CD4-positive, alpha-beta T cell treated with Interleukin-17A for 1 hour (primary cell): ENCODE data around the gene BICRA.
"Not testable (repeated sequence)": the region's sequence is repeated elsewhere in the genome, so short reads cannot be mapped to it uniquely, and the experiment has no call there.

Source experiments
- DNase-seq: peaks from one replicate; pipeline ENCODE4 v3.0.0-alpha.2; 2020

Gene BICRA

GRCh38 chr19:47631681-47632446 is 22.9 kb downstream of the BICRA start:
- DNase-seq = no peak

- no peak for DNase-seq
Measured at GRCh38 chr19:47633517-47633916, 24.6 kb downstream of the BICRA start.

- no peak for DNase-seq
Measured at GRCh38 chr19:47633996-47634395, 25.1 kb downstream of the BICRA start.

GRCh38 chr19:47635152-47635754 is 26.3 kb downstream of the BICRA start:
- not testable (repeated sequence) for DNase-seq

- DNase-seq = no peak
Measured at GRCh38 chr19:47637550-47637949, 28.6 kb downstream of the BICRA start.

- no peak for DNase-seq
Measured at GRCh38 chr19:47641891-47642485, 33.1 kb downstream of the BICRA start.

GRCh38 chr19:47643281-47643680 is 34.3 kb downstream of the BICRA start:
- DNase-seq = no peak

- DNase-seq = no peak
Measured at GRCh38 chr19:47644199-47644598, 35.3 kb downstream of the BICRA start.

GRCh38 chr19:47644743-47645482 is 36.0 kb downstream of the BICRA start:
- DNase-seq = no peak

- no peak for DNase-seq
Measured at GRCh38 chr19:47646924-47647323, 38.0 kb downstream of the BICRA start.

- no peak for DNase-seq
Measured at GRCh38 chr19:47649588-47649987, 40.7 kb downstream of the BICRA start.

GRCh38 chr19:47650700-47651099 is 41.8 kb downstream of the BICRA start:
- DNase-seq = no peak

GRCh38 chr19:47651132-47651531 is 42.2 kb downstream of the BICRA start:
- DNase-seq = no peak

GRCh38 chr19:47651691-47652090 is 42.8 kb downstream of the BICRA start:
- DNase-seq = no peak

- DNase-seq = no peak
Measured at GRCh38 chr19:47652285-47652684, 43.4 kb downstream of the BICRA start.

- DNase-seq = no peak
Measured at GRCh38 chr19:47653856-47654255, 44.9 kb downstream of the BICRA start.

GRCh38 chr19:47657719-47658118 is 48.8 kb downstream of the BICRA start:
- DNase-seq = no peak

GRCh38 chr19:47658431-47659348 is 49.8 kb downstream of the BICRA start:
- no peak for DNase-seq

- DNase-seq = no peak
Measured at GRCh38 chr19:47660435-47660832, 51.5 kb downstream of the BICRA start.

GRCh38 chr19:47661161-47661560 is 52.2 kb downstream of the BICRA start:
- no peak for DNase-seq

- no peak for DNase-seq
Measured at GRCh38 chr19:47661611-47662010, 52.7 kb downstream of the BICRA start.

GRCh38 chr19:47663435-47663910 is 54.5 kb downstream of the BICRA start:
- no peak for DNase-seq
